K562 (cell line): Measurements from ENCODE around the gene PSMC3IP. TPM values are rescaled to one million over a fixed set of nuclear protein-coding genes. Genes with fewer than 3 reads are reported as not detected.

Source experiments
- GATA2 ChIP-seq: sonication (generic); formaldehyde crosslinking; IDR thresholded peaks from 2 replicates; pipeline ENCODE4 v1.4.0; 2020; ENCODE audit warnings: mild to moderate bottlenecking, missing genetic modification reagents
- KDM2B ChIP-seq: fragments of 250-450 bp; sonication (Bioruptor Pico); IDR thresholded peaks from 2 replicates; pipeline ENCODE4 v1.8.0; 2021; ENCODE audit warnings: mild to moderate bottlenecking, moderate library complexity
- KLF1 ChIP-seq: fragments of 450-650 bp; IDR thresholded peaks from 2 replicates; pipeline ENCODE4 v1.6.1; 2016; ENCODE audit warnings: missing genetic modification characterization, missing compliant biosample characterization
- KLF13 ChIP-seq: fragments of 450-650 bp; IDR thresholded peaks from 2 replicates; pipeline ENCODE4 v1.6.1; 2016; ENCODE audit warnings: missing genetic modification characterization, low read depth, mild to moderate bottlenecking, missing compliant biosample characterization, moderate library complexity, borderline replicate concordance
- MEIS2 ChIP-seq: fragments of 450-650 bp; IDR thresholded peaks from 2 replicates; pipeline ENCODE4 v1.6.1; 2014; ENCODE audit warnings: mild to moderate bottlenecking; ENCODE audit not compliant: partially characterized antibody
- NRF1 ChIP-seq, 2 experiments: fragments of 450-650 bp; IDR thresholded peaks in 1 of 2; conservative IDR thresholded peaks in 1 of 2; 2 replicates each; pipeline ENCODE4 v1.6.1; 2014; ENCODE audit warnings: mild to moderate bottlenecking in 2 of 2
- POLR3G ChIP-seq: IDR thresholded peaks from 2 replicates; pipeline ENCODE4 v1.6.1; 2011; ENCODE audit not compliant: insufficient read length, insufficient replicate concordance; ENCODE audit errors: extremely low read depth
- RAD51 ChIP-seq: fragments of 450-650 bp; IDR thresholded peaks from 2 replicates; pipeline ENCODE4 v1.7.1; 2016; ENCODE audit warnings: low read depth, mild to moderate bottlenecking, borderline replicate concordance
- SPI1 ChIP-seq: IDR thresholded peaks from 2 replicates; pipeline ENCODE4 v1.6.1; 2011; ENCODE audit warnings: low read depth, low read length, control low read depth, borderline replicate concordance
- TCFL5 ChIP-seq: fragments of 250-450 bp; sonication (Bioruptor Pico); conservative IDR thresholded peaks from 2 replicates; pipeline ENCODE4 v1.6.1; 2021; ENCODE audit warnings: mild to moderate bottlenecking, moderate library complexity, matching md5 sums
- ZFP36 ChIP-seq: fragments of 150-350 bp; IDR thresholded peaks from 2 replicates; pipeline ENCODE4 v1.6.1; 2018; ENCODE audit warnings: low read length, low read depth; ENCODE audit not compliant: partially characterized antibody
- ZFP91 ChIP-seq: sonication (generic); formaldehyde crosslinking; IDR thresholded peaks from 2 replicates; pipeline ENCODE4 v1.8.0; 2022; ENCODE audit warnings: mild to moderate bottlenecking, missing genetic modification reagents
- ZNF175 ChIP-seq: fragments of 200-800 bp; sonication (Bioruptor generic); IDR thresholded peaks from 2 replicates; pipeline ENCODE4 v1.6.1; 2016; ENCODE audit warnings: low read depth, mild to moderate bottlenecking, missing genetic modification characterization, missing compliant biosample characterization
- ZNF699 ChIP-seq: fragments of 250-450 bp; sonication (Bioruptor Pico); IDR thresholded peaks from 2 replicates; pipeline ENCODE4 v1.8.0; 2021; ENCODE audit warnings: mild to moderate bottlenecking, moderate library complexity; ENCODE audit not compliant: insufficient replicate concordance
- polyA plus RNA-seq, 8 experiments: library from polyadenylated mRNA; depleted of rRNA in 4 of 8; stranded (reverse) in 5 of 8; unstranded in 3 of 8; fragments of >200 nt; fragmentation: Nextera tagmentation in 2 of 8; fragmentation: Illumina TruSeq in 1 of 8; extraction: Ambion mirVana in 2 of 8; extraction: Trizol in 1 of 8; gene quantifications; 2 replicates each; pipeline versions ENCODE4 v1.2.1 to v1.2.3, GENCODE V29; 2011 to 2014; ENCODE audit warnings: inconsistent platforms in 1 of 8, missing spikeins in 1 of 8
- total RNA-seq, 7 experiments: library from RNA; depleted of rRNA in 6 of 7; stranded (reverse); fragments of >200 nt in 6 of 7; fragmentation: Illumina TruSeq in 2 of 7; extraction: Trizol in 2 of 7; gene quantifications; 2 replicates each; pipeline versions ENCODE4 v1.2.1 to v1.2.3, GENCODE V29; 2011 to 2021; ENCODE audit warnings: low replicate concordance in 1 of 7
- TF ChIP-seq, protein P1 (sequence below): sonication (generic); formaldehyde crosslinking; IDR thresholded peaks from 2 replicates; pipeline ENCODE4 v1.8.1; 2023; ENCODE audit warnings: mild to moderate bottlenecking, missing genetic modification reagents
- TF ChIP-seq, protein P2 (sequence below): fragments of 250-450 bp; sonication (Bioruptor Pico); IDR thresholded peaks from 2 replicates; pipeline ENCODE4 v1.8.0; 2021; ENCODE audit warnings: borderline replicate concordance, mild to moderate bottlenecking, moderate library complexity; ENCODE audit not compliant: poor library complexity, severe bottlenecking

Gene PSMC3IP
- total and polyA plus RNA-seq, 9 of the 15 experiments (the other 6 are each of a cell fraction or from before 2014, with no cell fraction given), result 13.8 to 65.6 (median 32.8) TPM

DNA sequence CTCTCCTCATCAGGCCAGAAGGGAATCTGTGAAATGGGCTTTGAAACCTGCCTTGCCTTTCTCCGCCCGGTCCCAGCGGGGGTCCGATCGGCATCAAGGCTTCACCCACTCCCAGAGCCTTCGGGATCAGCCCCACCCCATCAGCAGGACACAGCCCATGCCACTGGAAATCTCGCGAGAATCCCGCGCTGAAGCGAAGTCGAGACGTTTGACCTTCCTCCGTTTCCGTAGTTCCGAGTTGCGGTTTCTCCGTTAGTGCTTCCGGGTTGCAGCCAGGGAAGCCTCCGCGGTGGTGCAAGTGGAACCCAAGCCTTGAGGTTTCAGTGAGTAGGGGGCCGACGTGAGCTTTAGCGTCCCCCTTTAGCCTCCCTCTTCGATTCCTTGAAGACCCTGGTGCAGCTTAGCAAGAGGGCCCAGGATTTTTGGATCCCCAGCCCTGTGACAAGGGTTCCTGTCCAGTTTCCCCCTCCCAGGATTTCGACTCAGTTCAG is 15.6 kb downstream of the PSMC3IP start, which contains the start of gene COASY (continued):
- TF ChIP-seq, protein P1, sequence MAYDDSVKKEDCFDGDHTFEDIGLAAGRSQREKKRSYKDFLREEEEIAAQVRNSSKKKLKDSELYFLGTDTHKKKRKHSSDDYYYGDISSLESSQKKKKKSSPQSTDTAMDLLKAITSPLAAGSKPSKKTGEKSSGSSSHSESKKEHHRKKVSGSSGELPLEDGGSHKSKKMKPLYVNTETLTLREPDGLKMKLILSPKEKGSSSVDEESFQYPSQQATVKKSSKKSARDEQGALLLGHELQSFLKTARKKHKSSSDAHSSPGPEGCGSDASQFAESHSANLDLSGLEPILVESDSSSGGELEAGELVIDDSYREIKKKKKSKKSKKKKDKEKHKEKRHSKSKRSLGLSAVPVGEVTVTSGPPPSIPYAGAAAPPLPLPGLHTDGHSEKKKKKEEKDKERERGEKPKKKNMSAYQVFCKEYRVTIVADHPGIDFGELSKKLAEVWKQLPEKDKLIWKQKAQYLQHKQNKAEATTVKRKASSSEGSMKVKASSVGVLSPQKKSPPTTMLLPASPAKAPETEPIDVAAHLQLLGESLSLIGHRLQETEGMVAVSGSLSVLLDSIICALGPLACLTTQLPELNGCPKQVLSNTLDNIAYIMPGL (CRISPR knock-in tag), result no peak
- TF ChIP-seq TCFL5 (CRISPR knock-in tag) (no peak), SPI1 (no peak), ZFP36 (no peak), KLF1 (tag) (peak; percentile 44; the same call in 1 of the 2 replicates), KDM2B (CRISPR knock-in tag) (no peak), ZNF175 (no peak), RAD51 (no peak), ZFP91 (CRISPR knock-in tag) (no peak), ZNF699 (no peak), MEIS2 (no peak), GATA2 (CRISPR knock-in tag) (no peak), KLF13 (tag) (no peak), NRF1 (conservative IDR thresholded peaks at IDR 0.05 in 1 of 2, IDR thresholded peaks at IDR 0.05 in 1 of 2) (no peak), POLR3G (no peak)
- TF ChIP-seq, protein P2, sequence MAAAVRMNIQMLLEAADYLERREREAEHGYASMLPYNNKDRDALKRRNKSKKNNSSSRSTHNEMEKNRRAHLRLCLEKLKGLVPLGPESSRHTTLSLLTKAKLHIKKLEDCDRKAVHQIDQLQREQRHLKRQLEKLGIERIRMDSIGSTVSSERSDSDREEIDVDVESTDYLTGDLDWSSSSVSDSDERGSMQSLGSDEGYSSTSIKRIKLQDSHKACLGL (CRISPR knock-in tag), result no peak
